Suppressor macrophage treated with lipopolysaccharide for 1 hour (primary cell): ENCODE results near the gene CAND1.
A peak's percentile ranks its signal among the peaks of the same experiment; 100 is the strongest.

ENCODE experiments used
- DNase-seq, 3 donors: peaks; one replicate each; pipeline ENCODE4 v3.0.0-alpha.2; 2020 to 2022

The CAND1 gene

DNA sequence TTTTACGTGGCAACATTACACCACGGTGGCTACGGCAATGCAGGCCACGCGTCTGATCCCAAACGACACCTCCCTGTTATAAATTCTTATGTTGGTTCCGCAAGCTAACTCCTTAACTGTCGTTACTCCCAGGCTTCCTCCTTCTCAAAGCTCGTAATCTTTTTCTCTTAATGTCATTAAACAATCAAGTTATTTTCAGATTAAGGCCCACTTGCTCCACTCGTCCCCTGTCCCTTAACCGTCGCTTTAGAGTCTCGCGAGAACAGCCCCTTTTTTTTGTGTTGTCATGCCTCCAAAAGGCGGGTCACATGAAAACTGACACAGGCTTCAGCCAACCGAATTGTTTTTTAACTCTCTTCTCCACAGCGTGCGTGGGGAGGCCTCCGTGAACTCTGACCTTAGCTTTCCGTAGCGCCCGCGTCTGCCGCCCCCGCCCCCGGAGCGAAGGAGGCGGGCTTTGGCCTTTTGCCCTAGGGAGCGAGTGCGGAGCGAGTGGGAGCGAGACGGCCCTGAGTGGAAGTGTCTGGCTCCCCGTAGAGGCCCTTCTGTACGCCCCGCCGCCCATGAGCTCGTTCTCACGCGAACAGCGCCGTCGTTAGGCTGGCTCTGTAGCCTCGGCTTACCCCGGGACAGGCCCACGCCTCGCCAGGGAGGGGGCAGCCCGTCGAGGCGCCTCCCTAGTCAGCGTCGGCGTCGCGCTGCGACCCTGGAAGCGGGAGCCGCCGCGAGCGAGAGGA is at the start of gene CAND1:
TSS of gene CAND1 (plus strand) at position 463 of the 737 bp plus-strand sequence. CDS start 360 bp downstream, outside the sequence.
- DNase-seq: peak; percentile 99 to 100 (median 99)

DNA sequence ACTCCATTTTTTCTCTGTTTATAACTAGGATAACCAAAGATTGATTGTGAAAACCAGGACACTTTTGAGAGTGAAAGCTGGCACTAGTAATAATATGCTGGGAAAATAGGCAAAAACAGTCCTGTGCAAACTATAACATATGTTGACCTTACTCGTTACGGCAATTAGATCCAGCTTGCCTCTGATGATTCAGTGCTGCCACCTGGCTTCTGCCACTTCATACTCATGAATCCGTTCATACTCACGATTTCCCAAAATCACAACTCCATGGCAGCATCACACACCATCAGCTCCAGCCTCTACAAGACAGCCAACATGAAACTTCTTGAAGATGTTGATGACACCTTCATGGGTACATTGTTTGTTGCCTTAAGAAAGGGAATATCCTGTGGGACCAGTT is 49.1 kb upstream of the CAND1 start:
- no peak for DNase-seq

DNA sequence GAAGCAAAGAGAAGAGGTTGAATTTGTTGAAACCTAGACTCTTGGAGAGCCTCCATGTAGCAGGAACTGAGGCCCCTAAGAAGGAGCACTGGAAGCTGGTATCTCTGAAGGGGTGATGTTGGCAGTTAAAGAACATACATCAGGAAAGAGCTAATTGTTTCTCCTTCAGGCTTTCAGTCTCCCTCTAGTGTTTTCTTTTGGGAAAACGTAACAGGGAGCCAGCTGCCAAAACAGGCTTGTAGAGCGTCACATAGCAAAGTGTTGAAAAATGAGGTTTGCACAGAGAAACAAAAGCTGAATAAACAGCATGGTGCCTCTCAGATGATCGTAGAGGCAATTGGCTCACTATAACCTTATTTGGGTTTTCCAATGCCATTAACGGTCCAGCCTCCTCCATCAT is 46.9 kb upstream of the CAND1 start:
- no peak for DNase-seq

DNA sequence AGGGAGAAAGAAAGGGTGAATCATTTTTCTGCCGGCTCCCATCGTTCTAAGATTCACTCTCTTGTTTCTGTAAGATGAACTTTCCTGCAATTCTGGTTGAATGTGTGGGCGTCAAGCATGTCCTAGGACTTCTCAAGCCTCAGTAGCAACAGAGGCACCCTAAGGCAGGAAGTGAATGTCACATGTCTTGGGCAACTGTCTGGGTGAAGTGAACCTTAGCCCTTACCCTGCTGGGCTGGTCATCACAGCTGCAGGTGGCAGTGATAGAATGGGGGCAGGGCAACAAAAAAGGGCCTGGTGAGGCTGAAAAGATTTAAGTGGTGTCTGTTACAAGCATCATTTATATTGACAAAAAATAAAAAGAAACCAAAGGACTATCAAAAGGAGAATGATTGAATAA is 45.9 kb upstream of the CAND1 start:
- DNase-seq: no peak

DNA sequence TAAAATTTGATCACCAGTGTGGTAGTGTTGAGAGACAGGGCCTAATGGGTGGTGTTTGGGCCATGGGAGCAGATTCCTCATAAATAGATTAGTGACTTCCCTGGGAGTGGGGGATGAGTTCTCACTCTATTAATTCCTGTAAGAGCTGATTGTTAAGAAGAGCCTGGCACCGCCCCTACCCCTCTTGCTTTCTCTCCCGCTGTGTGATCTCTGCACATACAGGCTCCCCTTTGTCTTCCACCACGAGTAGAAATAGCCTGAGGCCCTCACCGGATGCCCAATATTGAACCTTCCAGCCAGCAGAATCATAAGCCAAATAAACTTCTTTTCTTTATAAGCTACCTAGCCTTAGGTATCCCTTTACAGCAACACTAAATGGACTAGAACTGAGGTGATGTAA is 31.9 kb upstream of the CAND1 start:
- no peak for DNase-seq

DNA sequence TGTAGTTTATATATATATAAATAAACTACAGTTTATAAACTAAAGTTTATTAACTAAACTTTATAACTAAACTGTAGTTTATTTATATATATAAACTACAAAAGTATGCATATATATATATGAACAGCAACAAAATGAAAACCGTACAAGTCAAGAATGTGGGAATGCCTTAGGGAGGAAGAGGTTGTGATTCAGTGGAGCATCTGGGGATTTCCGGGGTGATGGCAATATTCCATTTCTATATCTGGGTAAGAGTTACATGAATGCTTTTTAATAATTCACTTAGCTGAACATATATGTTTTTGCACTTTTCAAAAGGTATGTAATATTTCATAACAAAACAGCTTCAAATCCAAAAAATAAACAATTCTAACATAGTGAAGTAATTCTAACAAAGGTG is 30.1 kb upstream of the CAND1 start:
- DNase-seq: peak in 1 of 3 donors; percentile 7

DNA sequence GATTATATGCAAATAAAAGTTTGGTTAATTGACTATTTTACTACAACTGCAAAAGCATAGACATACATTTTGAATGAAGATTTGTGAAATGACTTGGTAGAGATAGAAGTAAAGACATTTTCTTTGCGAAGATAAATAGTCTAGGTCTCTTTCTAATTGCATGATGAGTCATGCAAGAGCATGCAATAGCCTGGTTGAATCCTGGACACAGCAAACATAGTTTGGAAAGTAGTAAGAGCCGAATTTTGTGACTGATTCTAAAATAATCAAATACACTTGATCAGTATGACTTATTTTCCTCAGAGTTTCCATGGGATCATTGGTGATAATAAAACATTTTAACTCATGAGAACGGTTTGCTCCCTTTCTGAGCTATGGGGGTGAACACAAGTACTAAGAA is 27.7 kb upstream of the CAND1 start:
- DNase-seq: no peak

DNA sequence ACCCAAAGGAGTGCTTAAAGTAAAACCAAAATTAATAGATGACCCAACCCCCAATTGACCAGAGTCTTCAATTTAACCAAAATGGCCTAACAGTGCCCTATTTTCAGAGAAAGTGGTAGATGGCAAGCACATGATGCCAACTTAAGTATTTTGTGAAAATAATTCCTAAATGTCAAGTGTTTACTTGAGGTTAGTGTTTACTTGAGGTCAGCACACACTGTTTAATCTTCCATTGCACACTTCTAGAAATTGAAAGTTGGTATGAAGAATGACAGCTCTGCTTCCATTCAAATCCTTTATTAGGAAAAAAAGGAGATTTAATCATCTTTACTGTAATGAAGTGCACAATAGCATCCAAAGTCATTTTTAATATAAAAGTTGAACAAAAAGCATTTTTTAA is 25.9 kb upstream of the CAND1 start:
- DNase-seq: no peak

DNA sequence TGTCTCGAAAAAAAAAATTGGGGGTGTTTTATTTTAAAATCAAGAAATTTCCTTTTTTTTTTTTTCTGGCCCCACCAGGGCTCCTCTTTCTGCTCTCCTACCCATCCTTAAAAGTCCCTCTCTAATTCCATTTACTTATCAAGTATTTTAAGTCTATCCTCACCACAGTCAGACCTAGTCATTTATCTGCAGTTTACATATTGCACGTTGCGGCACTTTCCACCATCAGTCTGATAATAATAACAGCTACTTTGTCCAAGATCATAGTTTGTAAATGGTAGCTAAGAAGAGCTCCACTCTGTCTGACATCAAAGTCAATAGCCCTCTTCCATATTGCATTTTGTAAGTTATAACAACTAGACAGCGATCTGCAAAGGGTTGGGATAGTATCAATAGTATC is 23.6 kb upstream of the CAND1 start:
- no peak for DNase-seq

DNA sequence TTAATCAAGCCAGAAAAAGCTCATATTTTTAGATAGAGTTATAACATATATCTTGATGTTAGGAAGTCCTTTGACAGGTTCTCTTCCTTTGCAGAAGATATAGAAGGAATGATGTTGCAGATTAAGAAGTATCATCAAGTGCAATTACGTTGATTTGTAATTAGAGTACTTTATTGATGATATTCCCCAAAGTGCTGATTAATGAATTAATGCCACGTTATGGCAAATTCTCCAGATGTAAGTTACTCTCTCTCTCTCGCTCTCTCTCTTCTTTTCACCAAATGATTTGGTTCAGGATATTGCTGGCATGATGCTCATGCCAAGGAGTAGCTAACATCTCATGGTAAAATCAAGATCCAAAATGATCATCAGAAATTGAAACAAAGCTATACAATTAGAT is 18.1 kb upstream of the CAND1 start:
- DNase-seq: no peak

DNA sequence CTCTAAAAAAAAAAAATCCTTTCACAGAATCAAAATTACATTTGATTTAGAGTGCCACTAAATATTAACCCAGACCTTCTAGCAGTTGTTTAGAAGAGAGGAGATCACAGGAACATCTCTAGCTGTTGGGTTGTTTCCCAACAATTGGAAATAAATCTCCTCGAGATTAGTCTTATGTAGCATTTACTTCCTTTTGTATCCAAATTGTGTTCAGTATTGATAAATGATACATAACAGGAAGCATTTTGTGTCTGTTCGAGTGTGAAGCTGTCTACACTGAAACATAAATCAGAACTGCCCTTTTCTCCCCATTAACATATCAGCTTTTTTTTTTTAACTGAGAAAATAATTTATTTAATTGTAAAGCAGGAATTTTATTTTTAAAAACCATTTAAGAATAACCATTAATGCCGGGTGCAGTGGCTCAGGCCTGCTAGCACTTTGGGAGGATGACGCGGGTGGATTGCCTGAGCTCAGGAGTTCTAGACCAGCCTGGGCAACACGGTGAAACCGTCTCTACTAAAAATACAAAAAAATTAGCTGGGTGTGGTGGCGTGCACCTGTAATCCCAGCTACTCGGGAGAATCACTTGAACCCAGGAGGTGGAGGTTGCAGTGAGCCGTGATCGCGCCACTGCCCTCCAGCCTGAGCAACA is 14.7 kb upstream of the CAND1 start:
- DNase-seq: no peak

DNA sequence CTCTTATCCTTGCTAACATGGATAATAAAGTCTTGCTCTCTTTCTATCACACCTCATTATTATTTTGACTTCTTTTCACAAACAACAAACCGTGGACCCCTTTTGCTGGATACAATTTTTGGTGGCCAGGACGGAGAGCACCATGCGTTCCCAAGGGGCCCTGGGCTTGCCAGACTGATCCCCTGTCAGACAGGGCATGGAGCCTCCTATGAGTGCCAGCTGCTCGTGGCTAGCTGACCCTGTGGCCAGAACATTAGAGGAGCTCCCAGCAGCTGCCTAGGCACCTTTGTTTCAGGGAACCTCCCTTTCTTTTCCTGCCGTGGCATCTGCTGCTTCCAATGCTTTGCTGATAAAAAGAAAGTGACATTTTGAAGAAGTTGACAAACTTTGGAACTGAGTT is 12.5 kb upstream of the CAND1 start:
- DNase-seq: no peak

DNA sequence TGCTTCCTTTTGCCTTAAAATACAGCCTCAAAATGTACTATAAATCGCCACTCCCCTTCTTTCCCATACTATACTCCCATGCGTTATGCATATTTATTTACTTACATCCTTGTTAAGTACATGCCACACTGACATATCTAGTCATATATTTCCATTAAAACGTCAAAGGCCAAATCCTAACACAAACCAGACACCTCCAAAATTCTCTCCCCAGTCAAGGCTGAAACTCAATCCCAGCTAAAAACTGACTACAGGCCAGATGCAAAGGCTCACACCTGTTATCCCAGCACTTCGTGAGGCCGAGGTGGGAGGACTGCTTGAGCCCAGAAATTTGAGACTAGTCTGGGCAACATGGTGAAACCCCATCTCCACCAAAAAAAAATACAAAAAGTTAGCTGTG is 5.7 kb upstream of the CAND1 start:
- no peak for DNase-seq

DNA sequence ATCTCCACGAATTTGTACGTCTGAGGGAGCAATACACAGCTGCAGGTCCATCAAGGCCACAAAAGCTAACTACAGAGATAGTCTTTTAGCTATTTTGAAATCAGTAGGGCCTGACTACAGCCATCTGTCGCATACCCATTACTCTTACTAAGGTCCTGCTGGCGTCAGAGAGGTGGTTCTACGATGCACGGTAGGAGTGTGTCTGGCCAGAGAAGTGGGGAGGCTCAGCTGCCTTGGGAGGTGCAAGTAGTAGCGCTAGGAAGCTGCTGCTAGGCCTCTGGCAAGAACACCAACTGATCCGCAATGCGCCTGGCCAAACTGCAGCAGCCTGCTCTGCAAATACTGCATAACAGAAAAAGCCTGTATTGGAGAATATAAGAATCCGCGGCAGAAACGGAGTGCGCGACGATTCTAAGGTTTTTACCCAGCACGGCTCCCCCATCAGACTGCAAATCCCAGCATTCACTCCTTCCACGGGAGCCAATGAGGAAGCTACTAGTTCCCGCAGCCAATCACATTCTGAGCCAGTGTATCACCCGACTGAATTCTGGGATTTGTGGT is 743 bp upstream of the CAND1 start:
- peak; percentile 91 to 97 (median 97) for DNase-seq

DNA sequence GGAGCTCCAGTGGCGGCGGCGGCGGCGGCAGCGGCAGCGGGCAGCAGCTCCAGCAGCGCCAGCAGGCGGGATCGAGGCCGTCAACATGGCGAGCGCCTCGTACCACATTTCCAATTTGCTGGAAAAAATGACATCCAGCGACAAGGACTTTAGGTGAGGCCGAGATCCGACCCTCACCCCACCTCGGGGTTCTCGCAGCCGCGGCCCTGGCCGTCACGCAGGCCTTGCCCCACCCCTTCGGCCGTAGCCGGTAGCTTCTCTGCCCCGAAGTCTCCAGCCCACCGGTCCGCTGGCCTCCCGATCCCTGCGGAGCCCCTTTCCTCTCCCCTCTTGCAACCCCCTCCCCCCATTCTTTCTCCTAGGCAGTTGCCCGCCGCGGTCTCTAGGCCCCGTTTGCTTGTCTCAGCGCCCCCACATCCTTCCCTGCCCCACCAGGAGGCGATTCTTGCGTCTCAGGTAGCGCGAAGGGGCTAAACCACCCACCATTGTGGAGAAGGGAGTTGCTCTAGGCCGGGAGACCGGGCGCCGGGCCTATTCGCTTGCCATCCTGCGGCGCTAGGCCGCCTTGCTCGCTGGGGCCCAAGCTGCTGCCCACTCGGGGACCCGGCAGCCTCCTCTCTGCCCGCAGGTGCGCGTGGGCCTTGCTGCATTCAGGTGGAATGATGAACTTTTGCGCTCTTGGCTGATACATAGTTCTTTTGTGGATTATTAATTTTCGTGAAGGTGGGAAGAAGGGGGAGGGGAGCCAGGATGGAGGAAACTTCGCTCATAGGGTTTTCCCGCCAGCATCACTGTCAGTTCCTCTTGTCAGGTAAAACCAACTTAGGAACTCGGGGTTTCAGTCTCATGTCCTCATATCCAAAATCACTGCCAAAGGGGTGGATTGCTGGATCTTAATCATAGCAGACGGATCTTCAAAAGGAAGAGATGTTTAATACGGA is 745 bp downstream of the CAND1 start:
- DNase-seq: peak; percentile 45 to 57 (median 48)

DNA sequence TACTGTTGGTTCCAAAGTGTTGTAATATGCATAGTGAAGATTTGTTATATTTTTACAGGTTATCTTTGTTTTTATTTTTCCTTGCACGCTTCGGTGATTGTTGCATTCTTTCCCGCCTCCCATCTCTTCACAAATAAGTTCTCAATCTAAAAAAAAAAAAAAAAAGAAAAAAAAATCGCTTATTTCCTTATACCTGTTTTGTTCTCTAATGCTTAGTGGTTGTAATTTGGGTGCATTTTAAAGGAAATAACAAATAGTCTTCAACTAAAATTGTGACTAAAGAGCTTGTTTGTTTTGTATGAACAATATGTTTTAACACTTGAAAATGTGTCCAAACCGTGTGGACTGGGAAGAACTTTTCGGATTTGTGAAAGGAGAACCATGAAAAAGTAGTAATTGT is 1.5 kb downstream of the CAND1 start:
- DNase-seq: no peak

DNA sequence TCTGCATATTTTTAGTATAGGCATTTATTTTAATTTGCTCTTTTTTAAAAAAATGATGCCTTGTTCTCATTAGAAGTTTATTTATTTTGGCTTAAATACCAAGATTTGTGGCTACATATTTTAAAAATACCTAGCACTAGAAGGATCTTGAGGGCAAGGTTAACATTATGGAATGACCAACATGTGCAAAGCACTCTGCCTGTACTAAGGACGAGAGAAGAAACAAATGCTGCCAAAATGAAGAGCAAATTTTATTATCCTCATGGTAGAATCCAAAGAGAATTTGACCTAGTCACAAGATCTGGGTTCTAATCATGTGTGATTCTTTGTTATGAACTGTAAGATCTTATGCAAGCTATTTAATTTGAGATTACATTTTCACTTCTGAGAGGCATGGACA is 2.8 kb downstream of the CAND1 start:
- peak in 1 of 3 donors; percentile 4 for DNase-seq

DNA sequence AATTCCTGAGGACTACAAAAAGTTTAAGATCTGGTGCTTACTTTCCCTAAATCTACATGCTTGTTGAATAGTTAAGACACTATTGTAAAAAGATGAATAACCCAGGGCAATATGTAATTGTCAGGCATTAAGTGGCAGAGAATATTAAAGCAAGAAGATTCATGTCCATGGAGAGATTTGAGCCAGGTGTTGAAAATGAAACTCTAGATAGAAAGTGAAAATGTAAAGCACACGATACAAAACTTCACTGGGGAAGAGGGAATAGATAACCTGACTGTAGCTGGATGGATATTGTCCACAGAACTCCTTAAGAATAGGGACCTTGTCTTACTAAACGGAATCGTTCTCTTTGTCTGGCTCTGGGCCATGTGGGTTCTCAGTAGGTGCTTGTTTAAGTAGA is 5.0 kb downstream of the CAND1 start:
- no peak for DNase-seq

DNA sequence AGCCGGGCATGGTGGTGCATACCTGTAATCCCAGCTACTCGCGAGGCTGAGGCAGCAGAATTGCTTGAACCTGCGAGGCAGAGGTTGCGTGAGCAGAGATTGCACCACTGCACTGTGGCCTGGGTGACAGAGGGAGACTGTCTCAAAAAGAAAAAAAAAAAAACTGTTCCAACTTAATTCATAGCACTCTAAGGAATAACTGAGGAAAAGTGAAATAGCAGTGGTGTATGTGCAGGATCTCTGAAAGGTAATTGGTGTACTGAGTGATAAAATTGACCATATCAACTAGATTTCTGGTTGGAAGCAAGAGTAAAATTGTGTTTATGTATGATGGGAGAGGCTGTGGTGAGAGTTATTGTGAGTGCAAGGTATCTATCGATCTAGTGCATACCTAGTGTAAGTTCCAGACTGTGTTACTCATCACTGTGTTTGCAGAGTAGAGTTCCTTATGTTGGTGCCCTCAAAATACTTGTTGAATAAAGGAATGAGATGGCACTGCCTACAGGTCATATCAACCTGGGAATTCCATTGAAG is 6.3 kb downstream of the CAND1 start:
- no peak for DNase-seq

DNA sequence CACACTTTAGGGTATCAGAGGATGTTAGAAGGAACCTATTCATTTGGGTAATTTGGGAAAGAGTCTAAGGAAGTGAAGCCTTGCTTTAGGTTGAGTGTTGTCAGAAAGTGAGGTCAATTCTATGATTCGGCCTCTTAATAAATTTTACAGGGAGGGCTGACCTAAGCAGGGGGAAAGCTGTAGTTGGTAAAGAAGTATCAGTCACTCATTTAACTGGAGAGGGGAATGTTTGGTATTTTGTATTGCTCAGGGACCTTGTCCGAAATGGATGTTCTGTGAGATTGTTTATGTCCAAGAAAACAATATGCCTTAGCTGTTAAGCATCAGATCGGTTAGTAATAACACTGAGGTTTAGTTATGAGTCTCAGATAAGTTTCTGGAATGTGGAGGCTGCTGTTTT is 7.3 kb downstream of the CAND1 start:
- DNase-seq: peak; percentile 47 to 76 (median 72)

DNA sequence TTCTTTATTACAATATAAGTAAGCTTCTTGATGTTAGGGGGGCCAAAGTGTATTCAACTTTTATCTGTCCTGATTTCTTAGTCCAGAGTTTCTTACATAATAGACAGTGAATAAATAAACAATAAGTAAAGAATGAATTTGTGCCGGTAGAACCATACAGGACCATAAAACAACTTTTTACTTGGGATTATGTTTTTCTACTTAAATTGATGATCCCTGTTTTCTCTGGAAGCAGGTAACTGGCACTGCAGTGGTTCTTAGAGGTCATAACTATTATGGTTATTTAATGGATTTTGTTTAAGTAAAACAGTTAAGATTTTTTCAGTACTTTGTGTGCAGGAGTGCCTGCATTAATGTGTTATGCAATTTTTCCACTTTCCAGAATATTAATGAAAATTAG is 10.5 kb downstream of the CAND1 start:
- no peak for DNase-seq

DNA sequence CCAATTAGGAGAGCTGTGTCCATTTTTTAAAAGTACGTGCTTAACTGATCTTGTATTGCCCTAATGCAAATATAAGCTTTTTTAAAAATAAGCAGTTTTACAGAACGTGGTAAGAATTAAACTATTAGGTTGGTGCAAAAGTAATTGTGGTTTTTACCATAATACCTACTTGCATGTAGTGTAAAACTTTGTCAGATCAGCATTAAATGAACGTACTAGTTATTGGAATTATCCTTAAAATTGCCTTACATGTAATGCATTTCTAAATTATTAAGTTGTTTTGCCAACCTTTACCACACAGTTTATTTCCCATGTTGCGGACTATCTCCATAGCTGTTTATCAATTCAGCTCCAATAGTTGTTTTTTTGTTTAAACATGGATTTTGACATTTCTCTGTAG is 10.9 kb downstream of the CAND1 start:
- no peak for DNase-seq

DNA sequence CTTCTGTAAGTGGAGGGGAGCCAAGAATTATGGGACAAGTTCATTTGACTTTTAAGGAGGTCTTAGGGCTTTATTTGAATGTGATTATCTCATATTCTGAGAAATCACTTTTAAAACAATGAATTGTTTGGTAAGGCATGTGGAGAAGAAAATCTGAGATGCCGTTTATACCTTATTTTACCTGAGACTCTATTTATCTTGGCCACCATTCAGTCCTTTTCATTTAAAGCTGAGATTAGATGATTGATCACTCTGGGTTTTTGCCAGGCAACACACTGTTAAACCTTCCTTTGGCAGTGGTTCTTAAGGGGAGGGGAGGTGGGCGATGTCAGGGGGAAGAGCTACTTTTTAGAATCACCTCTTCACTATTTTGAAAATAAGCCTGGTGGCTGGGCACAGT is 11.4 kb downstream of the CAND1 start:
- DNase-seq: no peak
